Adipose tissue (tissue), 3 donors: Measurements from ENCODE around the gene NHSL2. TPM values are rescaled to one million over a fixed set of nuclear protein-coding genes. Genes with fewer than 3 reads are reported as not detected.
"Not testable (repeated sequence)": the region's sequence is repeated elsewhere in the genome, so short reads cannot be mapped to it uniquely, and the experiment has no call there.

ENCODE experiments used
- H3K27ac ChIP-seq: one replicate; pipeline ENCODE4 v1.5.1; 2013; ENCODE audit warnings: low read depth, low read length
- WGBS, 3 donors: extraction: QIAGEN DNeasy Blood & Tissue Kit; methylation state at CpG; one replicate each; pipeline ENCODE4 v1.1.7; 2013; 5-methylcytosine and 5-hydroxymethylcytosine counted together
- polyA plus RNA-seq, 3 donors: library from polyadenylated mRNA; stranded (reverse); fragments of 200-250 nt; gene quantifications; one replicate each; pipeline ENCODE4 v1.2.3, GENCODE V29; 2013
- donor health status: healthy with polysubstance abuse.
- donor health status: Bipolar disorder and iron deficiency.
- donor health status: healthy.

The NHSL2 gene
- polyA plus RNA-seq, 3 donors = 0.41 to 3.8 (median 2.3) TPM

DNA sequence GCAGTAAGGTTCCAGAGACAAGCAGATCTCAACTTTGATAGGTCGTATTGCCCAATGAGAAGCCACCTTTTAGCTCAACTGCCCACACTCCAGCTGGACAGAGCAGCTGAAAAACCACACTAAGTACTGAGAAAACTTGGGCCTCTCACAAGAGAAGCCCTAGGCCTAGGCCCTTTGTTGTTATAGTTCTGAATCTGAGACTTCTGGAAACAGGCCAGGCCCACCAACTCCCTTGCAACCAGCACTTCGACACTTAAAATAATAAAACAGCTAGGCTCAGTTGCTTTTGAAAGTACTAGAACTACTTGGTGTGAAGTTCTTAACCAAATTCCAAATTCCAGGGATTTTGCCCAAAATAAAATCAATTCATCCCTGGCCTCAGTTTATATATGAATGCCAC lies 234.5 kb downstream of the NHSL2 start:
- H3K27ac ChIP-seq = no peak overlapping the region
- WGBS, 3 donors = 43 to 46% (median 44%) methylated on average over 2 of the region's 2 CpGs

DNA sequence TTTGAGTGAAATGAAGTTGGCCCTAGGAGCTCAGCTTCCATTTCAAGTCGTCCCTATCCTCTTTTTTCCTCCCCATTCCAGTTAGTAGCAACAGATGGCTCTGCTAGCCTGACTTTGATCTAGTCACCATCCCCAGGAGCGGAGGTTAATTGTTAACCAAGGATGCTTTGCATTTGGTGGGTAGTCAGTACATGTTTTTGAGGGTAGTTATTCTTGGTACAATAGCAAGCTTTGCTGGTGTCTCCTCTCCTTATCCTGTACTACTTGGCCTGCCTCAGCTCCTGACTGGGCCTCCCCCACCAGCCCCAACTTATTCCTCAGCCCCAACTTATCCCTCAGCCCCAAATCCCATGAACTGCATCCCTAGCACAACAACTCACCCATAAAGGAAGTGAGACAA lies 235.9 kb downstream of the NHSL2 start:
- WGBS, 3 donors = 40 to 93% (median 87%) methylated on average over 2 of the region's 2 CpGs
- no peak overlapping the region for H3K27ac ChIP-seq

GRCh38 chrX:72158773-72159172 lies 248.1 kb downstream of the NHSL2 start:
- WGBS, 3 donors = 83 to 90% (median 86%) methylated on average over 3 of the region's 3 CpGs
- no peak overlapping the region for H3K27ac ChIP-seq

DNA sequence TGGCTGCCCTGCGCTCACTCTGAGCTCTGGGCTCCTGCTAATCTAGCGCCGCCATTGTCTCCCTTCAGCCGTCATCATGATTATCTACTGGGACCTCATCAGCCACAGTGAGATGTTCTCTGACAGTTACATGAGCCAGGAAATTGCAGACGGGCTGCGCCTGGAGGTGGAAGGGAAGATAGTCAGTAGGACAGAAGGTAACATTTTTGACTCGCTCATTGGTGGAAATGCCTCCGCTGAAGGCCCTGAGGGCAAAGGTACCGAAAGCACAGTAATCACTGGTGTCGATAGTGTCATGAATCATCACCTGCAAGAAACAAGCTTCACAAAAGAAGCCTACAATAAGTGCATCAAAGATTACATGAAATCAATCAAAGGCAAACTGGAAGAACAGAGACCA lies 249.1 kb downstream of the NHSL2 start:
- H3K27ac ChIP-seq = no peak overlapping the region
- WGBS, 3 donors = 77 to 82% (median 81%) methylated on average over 10 of the region's 10 CpGs

DNA sequence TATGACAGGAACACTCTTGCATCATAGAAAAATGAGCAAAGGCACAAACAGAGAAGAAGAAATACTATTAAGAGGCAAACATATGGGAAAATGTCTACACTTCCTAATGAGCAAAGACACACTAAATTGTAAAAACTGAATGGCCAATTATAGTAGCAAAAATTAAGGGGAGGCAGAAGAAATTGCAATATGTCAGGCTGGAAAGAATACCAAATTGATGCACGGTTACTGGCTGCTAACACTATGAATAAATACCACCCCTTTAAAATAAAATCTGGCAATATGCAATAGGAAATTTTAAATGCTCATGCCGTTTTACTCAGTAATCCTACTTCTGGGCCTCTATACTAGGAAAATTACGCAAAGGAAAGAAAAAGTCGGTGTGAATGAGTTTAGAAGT lies 254.9 kb downstream of the NHSL2 start:
- 70 to 83% (median 81%) methylated on average over 4 of the region's 4 CpGs for WGBS, 3 donors
- H3K27ac ChIP-seq = no peak overlapping the region

DNA sequence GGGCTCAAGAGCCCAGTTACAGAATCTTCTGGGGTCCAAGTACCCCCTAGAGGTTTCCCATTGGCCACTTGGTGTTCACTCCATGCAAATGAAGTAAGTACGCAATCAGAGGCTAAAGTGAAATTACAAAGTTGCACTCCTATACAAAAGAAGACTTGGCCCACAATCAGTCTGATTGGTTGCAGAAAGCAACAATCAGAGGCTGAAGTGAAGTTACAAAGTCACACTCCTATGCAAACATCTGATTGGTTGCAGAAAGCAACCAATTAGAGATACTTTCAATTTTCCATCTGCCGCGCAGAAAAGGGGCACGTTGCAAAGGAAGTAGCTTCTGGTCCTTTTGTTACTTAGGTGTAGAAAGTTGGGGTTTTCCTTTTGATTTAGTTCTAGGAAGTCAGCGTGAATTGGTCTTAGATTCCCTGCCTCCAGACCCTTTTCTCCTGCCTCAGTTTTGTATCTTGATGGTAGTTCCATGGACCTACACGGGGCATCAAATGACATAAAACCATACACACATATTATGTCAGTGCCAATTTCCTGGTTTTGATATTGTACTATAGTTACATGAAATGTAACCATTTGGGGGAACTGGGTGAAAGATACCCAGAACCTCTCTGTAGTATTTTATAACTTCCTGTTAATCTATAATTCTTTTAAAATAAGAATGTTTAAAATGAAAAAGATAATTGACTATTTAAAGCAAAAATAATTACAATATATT lies 258.5 kb downstream of the NHSL2 start:
- H3K27ac ChIP-seq = no peak overlapping the region
- 46 to 54% (median 53%) methylated on average over 6 of the region's 6 CpGs for WGBS, 3 donors

- H3K27ac ChIP-seq = not testable (repeated sequence)
- WGBS, 3 donors = 95 to 100% methylated on average over 3 of the region's 5 CpGs; no CpG with 5 or more reads in 1 of the 3 donors
These were observed 265.6 kb downstream of the NHSL2 start for GRCh38 chrX:72176289-72176688.

- WGBS, 3 donors = 38 to 82% (median 69%) methylated on average over 2 of the region's 2 CpGs
- no peak overlapping the region for H3K27ac ChIP-seq
These were observed 266.3 kb downstream of the NHSL2 start for GRCh38 chrX:72176981-72177380.

DNA sequence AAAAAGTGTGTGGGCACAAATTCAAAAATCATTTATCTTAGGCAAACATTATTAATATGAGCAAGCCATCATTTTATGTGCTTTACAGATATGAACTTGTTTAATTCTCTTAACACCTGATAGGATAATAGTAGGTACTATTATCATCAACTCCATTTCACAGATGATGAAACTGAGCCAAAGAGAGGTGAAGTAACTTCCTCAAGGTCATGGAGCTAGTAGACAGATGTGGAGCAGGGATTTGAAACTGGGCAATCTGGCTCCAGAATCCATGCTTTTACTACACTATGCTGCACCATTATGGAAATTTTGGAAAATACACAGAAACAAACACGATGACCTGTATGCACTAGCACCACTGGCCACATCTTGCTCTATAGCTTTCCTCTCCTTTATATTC lies 269.9 kb downstream of the NHSL2 start:
- WGBS, 3 donors = 6 to 60% (median 24%) methylated on average over 1 of the region's 1 CpG
- no peak overlapping the region for H3K27ac ChIP-seq

- WGBS, 3 donors = 0 to 20% (median 0%) methylated on average over 44 to 46 of the region's 46 CpGs
- H3K27ac ChIP-seq = no peak within 1 kb of the TSS
These were observed 270.8 kb downstream of the NHSL2 start, which contains the start of gene PIN4 for GRCh38 chrX:72181178-72182125. PIN4 (plus strand) TSS chrX:72181757; CDS start chrX:72181786, 29 bp downstream.

- 76 to 94% (median 79%) methylated on average over 2 of the region's 2 CpGs for WGBS, 3 donors
- no peak overlapping the region for H3K27ac ChIP-seq
These were observed 272.3 kb downstream of the NHSL2 start for GRCh38 chrX:72182924-72183323.

- H3K27ac ChIP-seq = no peak overlapping the region
- WGBS, 3 donors = 75 to 84% (median 80%) methylated on average over 7 of the region's 7 CpGs
These were observed 291.3 kb downstream of the NHSL2 start for GRCh38 chrX:72201836-72202536.

Other genes with a start within 250 kb of the NHSL2 start
- 1 to 10 TPM in 1 of 3 donors, under 1 TPM in 1, not detected in 1; 0.40 to 1.2 TPM for gene CXorf49, start 192.6 kb upstream of the NHSL2 start, polyA plus RNA-seq
- gene CXorf49B, start 147.5 kb upstream of the NHSL2 start, polyA plus RNA-seq = 1 to 10 TPM in 1 of 3 donors, under 1 TPM in 1, not detected in 1; 0.40 to 1.2 TPM
- gene RTL5, start 221.1 kb downstream of the NHSL2 start, polyA plus RNA-seq = 1 to 10 TPM; 1.1 to 6.9 (median 3.7) TPM